Measurements from ENCODE around the gene WDR20.

DNA sequence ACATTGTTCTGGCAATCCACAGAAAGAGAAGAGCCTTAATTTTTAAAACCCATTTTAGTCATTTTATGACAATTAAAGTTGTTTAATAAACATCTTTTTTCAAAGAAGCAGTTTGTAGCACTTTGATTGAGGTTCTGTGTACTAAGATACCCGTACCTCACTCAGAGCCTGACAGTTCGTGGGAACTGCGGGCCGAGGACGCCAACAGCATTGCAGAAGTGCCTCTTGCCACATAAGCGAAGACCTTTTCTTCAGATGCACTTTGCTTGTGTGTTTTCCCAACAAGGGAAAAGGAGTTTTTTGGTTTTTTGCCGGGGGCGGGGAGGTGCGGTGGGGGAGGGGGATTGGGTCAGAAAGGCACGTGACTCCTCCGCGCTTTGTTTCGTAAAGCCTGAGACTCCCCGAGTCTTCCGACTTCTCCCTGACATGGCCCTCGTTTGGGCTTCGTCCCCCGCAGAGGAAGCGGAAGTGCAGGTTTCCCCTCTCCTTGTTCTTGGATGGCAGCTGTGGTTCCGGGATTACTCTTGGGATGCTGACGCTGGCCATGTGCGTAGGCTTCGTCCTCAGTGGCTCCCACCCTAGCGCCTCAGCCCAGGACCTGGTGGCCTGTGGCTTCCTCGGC is 70.8 kb downstream of the WDR20 start:
- no peak for TF ChIP-seq EZH2 (IDR thresholded peaks at IDR 0.05; ENCODE audit: insufficient read depth, poor library complexity, severe bottlenecking)
- TF ChIP-seq EZH2phosphoT487 (IDR thresholded peaks at IDR 0.05; ENCODE audit: insufficient read depth, low read depth), result no peak

Data from GM23248 (cell line).